Activated CD4-positive, alpha-beta T cell treated with anti-CD3 and anti-CD28 coated beads, Interleukin-2, amount 50 U/mL, for 24 hours (primary cell): Measurements from ENCODE around the gene DENND5B.
"Not testable (repeated sequence)": the region's sequence is repeated elsewhere in the genome, so short reads cannot be mapped to it uniquely, and the experiment has no call there.

ENCODE experiments used
- DNase-seq, 2 donors: peaks; one replicate each; pipeline ENCODE4 v3.0.0-alpha.2; 2020; ENCODE audit warnings: low read depth in 1 of 2, low spot score in 1 of 2

The DENND5B gene

DNA sequence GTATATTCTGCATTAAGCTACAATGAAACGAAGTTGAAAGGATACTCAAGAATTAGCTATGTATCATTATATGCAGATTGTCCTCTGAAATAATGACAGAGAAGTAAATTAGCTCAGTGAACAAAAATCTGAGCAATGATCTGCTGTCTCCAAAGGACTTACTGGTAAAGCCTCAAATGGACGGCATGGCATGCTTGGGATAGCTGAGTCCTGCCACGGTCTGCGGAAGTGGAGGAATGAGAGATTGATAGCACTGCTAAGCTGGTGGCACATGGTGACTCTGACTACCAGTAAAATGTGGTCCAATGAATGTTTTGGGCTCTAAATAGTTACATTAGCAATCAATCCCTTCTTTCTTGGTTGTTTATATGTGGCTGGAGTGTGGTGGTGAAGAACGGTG, 3.7 kb upstream of the DENND5B start:
- no peak for DNase-seq

DNA sequence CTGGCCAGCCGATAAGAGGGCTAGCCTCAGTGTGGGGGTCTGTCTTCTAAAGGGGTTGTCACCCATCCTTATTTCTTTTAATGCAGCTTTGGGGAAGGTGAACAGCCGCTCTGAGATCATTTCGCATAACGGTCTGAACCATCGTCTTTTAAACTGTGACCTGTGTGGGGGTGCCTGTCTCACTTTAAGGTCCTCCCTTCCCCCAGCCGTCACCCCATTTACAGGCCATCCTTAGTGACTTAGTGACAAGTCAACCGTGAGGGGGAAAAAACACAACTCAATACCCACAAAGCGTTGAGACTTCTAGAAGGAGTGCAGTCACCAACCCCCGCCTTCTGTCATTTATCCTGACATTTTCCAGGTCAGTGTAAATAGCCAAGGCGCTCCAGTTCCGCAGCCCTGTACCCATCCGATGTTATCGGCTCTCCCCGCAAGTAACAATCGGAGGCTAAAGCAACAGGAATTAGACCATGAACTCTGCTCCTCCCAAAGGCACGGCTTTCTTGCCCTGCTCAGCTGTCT, 505 bp upstream of the DENND5B start:
- DNase-seq: no peak

- no peak for DNase-seq
Measured at GRCh38 chr12:31589904-31590641, 863 bp downstream of the DENND5B start.

DNA sequence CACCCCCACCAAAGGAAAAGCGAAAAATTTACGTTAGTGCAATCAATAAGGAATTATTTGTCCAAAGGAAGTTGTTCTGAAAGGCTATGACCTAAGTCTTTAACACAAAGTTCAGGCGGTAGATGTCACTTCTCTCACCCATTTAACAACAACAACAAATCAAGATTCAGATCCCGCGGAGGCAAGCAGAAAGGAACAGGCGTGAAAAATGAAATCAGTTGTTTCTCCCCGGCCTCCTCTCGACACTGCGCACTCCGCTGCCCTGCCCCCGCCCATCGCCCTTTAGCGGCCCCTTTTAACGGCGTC, 1.4 kb downstream of the DENND5B start:
- no peak for DNase-seq

- DNase-seq: no peak
Measured at GRCh38 chr12:31588976-31589375, 2.0 kb downstream of the DENND5B start.

DNA sequence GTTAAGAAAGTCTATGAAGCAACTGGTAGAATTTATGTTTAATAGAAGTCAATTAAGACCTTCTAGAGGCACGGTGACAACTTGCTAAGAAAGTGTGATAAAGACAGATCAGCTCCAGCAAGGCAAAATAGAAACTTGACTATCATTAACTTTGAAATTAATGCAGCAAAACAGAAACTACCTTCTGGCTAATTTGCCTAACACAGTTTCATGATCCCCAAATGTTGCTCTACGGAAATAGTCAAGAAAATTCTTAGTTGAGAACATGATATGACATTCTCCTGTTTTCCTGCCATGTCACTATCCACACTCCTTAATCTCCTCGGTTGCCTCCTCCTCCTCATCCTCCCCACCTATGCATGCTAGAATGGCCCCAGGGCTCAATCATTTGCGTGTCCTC, 4.2 kb downstream of the DENND5B start:
- no peak for DNase-seq

GRCh38 chr12:31585895-31586294, 5.0 kb downstream of the DENND5B start:
- DNase-seq: no peak

DNA sequence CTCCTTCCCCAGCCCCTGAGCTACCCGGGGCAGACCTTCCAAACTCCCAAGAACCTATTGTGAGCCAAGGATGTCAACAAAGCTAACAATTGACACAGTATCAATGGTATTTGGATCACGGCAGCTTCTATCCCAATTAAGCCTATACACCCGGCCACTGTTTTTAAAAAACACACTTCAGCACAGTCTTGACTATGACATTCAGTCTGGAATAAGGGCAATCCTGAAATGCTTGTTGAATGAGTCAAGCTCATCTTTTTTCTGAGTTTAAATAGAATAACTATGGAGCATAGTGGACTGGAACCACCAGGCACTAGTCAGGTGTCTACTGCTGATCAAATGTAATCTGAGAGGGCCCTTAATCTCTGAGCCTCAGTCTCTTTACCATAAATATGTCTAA, 5.7 kb downstream of the DENND5B start:
- no peak for DNase-seq

GRCh38 chr12:31584782-31585181, 6.2 kb downstream of the DENND5B start:
- DNase-seq: no peak

DNA sequence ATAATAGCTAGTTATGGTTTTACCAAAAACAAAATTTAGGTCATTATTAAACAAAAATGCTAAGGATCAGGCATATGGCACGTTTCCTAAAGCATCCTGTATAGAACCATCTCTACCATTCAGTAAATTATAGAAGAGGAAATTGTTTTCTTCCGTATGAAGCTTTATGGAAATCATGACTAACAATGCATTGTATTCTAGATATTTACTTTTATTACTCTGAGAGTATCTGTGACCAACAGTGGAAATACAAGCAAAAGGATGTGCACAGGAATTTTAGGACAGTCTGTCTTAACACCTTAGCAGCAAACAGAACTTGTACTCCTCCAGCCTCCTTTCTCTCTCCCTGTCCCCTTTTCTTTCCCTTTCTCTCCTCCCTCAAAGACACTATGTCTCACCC, 7.1 kb downstream of the DENND5B start:
- DNase-seq: no peak

- no peak for DNase-seq
Measured at GRCh38 chr12:31582155-31582554, 8.8 kb downstream of the DENND5B start.

- DNase-seq: no peak
Measured at GRCh38 chr12:31578632-31579031, 12.3 kb downstream of the DENND5B start.

DNA sequence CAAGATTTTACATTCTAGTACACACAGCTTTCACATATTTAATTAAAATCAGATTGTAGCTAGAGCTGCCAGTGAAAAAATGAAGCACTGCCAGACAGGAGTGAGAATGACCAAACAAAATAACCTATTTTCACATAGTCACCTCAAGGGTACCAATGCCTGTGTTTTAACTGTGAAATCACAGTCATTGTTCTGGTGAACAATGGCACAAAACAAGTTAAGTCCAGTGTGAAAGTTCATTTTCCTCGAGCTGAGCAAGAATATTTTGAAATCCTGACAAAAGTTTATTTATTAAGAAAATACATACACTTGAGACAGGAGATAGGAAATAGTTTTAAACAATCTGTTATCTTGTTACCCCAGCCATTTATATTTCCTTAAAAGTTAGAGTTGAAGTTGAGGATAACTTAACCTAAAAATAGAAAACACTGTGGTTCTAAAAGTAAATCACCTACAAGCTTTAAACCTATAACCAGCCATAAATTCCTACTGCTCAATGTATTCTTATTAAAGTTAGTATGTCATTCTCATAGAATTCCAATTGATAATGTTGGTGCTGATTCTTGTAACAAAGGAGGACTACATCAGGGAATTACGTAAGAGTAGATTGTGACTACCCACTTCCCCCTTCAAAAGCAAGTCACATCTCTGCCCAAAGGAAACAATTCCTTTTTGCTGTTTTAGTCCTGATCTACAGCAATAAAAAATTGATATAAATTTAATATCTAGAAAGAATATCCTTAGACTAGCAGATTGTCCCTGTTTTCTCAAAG, 15.9 kb downstream of the DENND5B start:
- no peak for DNase-seq

- DNase-seq: not testable (repeated sequence)
Measured at GRCh38 chr12:31574367-31574766, 16.6 kb downstream of the DENND5B start.

DNA sequence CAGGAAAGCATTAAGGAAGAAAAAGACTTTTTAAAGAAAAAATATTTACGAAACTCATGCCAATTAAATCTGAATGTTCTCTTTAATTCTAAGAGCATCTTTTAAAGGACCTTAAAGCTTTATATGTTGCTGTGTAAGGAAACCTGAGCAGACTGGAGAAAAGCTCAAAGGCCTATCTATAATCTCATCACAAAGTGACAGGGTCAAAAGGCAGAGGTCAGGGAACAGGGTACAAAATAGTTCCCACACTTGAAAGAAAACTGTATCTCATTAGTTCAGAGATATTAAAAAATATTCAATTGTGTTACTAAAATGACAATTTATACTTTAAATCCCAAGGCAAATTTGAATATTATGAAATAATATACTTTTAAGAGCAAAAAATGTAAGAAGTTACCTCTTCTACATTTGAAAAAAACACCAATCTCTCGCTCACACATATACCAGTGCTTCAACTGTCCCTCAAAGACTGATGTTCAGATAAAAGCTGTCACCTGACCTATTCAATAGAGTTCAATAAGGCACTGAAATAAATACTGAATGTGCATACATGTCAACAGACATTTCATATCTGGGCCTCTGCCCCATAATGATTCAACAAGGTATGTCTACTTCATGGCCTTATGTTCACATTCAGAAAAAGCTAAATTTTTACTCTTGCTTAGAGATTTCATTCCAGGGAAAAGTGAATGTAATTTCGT, 17.9 kb downstream of the DENND5B start:
- DNase-seq: no peak

- DNase-seq: no peak
Measured at GRCh38 chr12:31570880-31571279, 20.1 kb downstream of the DENND5B start.

DNA sequence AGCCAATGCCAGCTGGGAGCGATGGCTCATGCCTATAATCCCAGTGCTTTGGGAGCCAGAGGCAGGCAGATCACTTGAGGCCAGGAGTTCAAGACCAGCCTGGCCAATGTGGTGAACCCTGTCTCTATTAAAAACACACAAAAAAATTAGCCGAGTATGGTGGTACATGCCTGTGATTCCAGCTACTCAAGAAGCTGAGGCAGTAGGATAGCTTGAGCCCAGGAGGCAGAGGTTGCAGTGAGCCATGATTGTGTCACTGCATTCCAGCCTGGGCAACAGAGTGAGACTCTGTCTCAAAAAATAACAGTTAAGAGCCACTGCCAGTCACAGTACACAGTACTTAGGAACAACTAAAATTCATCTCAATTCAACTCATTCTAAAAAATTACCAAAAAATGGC, 21.4 kb downstream of the DENND5B start:
- not testable (repeated sequence) for DNase-seq

- DNase-seq: no peak
Measured at GRCh38 chr12:31568498-31568897, 22.4 kb downstream of the DENND5B start.

GRCh38 chr12:31567029-31567428, 23.9 kb downstream of the DENND5B start:
- DNase-seq: no peak

- no peak for DNase-seq
Measured at GRCh38 chr12:31566547-31566946, 24.4 kb downstream of the DENND5B start.

- no peak for DNase-seq
Measured at GRCh38 chr12:31562594-31563328, 28.2 kb downstream of the DENND5B start.
